ENCODE measurements around the gene UBE2D2. TPM values are rescaled to one million over a fixed set of nuclear protein-coding genes. Genes with fewer than 3 reads are reported as not detected.

Gene UBE2D2
- polyA plus RNA-seq, 3 donors: 137 to 186 (median 165) TPM

DNA sequence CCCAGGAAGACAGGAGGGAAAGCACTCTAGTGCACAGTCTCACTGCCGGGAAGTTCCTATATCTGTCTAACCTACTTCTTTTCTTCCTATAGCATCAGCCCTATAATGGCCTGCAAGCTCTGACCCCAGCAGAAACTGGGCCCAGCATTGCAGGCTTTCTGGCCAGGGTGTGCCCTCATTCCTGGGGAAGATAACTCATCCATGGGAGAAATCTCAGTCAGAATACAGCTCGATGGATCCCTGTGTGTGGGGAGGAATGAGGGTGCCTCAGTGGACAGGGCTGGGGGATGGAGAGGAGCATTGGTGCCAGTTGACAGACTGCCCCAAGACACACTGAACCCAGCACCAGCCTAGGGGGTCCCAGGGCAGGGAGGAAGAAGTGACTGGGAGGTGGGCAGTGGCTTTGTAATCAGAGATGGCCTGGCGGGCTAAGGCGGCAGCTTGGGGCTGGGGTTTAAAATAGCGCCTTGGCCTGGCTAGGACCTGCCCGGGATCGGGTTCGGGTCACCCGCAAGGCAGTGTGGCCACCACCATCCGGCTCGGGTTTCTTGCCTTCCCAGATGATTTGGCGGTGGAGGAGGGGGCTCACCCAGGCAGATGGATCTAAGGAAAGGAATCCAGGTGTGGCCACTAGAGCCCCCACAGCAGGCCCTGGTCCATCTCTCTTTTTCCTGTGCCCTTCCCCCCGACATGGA lies 79.4 kb downstream of the UBE2D2 start:
- no peak for DNase-seq (ENCODE audit: extremely low read depth in 1 of 11, low read depth in 9 of 11, low spot score in 4 of 11)

DNA sequence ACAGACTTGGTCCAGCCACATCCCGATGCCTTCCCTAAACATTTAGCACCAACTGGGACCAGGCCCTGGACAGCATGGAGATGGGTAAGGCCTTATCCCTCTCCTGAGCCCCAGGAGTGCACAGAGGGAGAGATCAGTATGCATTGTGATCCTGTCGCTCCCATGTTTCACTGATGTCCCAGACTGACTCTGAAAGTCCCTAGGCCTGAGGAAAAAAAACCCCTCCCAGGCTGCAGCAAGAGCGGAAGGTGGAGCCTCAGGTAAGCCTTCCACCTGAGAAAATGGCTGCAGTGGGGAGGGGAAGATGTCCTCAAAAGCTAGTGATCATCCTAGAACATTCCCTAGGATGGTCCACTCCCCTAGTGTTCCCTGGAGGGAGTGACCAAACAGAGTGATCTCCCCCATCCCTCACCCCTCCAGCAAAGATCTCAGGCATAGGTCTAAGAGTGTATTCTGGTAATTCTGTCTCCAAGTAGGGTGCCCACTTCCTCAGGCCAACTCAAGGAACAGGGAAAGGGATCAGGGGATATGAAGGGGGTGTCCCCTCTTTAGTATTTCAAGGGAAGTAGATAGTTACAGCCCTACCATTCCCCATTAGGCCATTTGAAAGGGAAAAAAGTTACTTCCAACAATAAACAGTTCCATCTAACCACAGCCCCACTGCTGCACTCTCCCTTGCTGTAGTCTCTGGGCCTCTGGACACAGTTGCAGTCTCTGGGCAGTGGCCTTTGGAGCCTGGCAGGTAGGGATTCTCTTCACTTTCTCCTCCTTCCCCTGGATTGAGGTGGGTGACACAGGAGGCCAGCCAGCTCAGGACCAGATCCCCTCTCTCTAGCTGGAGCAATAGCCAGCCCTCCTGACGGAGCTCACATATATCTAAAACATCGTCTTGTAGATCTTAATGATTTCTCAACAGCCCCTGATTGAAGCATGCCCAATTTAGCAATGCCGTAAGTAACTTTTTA lies 80.3 kb downstream of the UBE2D2 start:
- no peak for DNase-seq (ENCODE audit: extremely low read depth in 1 of 11, low read depth in 9 of 11, low spot score in 4 of 11)

DNA sequence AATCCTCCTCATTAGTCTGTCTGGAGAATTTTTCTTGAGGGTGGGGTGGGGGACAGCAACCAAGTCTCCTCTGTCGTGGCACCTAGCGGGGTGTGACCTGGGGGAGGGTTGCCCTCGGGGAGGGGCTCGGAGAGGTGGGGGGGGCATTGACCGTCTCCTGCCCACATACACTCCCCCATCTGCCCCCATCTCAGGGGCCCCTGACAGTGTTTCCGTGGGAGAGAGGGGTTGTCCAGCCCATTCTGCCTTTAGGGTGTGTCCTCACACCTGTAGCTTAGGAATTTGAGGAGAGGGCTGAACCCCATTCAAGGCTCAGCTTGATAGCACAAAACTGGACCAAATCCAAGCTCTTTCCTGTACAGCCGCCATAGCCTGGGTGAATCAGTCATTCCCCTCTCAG lies 81.1 kb downstream of the UBE2D2 start:
- no peak for DNase-seq (ENCODE audit: extremely low read depth in 1 of 11, low read depth in 9 of 11, low spot score in 4 of 11)

DNA sequence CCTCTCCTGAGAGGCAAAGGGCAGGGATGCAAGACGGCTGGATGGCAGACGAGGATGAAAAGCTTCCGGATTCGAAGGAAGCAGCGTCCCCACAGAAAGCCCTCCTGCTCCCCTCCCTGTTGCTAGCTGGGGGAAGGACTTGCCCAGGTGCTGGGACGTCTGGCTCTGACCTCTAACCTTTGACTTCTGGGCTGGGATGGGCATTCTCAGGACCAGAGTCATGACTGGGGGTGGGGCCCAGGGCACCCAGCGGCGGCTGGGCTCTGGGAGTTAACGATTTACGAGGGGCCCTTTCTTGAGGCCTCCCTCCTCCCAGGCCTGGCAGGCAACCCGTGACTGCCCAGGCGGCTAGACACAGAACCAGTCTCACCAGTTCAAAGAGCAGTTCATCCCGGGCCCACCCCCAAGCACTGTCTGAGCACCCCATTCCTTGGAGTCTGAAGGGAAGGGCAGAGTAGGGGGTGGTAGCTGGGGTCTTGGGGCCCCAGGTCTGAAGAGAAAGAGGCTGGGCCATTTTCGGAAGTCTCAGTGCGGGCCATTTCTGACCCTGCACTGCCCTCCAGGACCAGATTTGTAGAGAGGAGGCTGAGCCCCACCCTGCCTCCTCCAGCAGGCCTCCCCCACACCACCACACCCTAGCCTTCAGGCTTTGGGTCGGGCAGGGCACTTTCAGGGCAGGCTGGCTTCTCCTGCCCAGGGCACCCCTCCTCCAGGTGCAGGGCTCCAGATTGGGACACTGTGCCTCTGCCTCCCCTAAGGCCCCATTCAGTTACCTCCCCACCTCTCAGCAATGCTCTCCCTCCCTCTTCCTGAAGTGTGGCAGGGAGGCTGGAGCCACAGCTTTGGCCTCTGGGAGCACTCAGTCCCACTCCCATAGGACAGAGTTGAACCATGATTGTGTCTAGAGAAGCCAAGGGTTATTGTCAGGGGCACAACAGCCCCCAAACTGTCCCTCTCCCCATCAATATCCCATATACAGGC lies 82.0 kb downstream of the UBE2D2 start:
- DNase-seq (ENCODE audit: extremely low read depth in 1 of 11, low read depth in 9 of 11, low spot score in 4 of 11): no peak

DNA sequence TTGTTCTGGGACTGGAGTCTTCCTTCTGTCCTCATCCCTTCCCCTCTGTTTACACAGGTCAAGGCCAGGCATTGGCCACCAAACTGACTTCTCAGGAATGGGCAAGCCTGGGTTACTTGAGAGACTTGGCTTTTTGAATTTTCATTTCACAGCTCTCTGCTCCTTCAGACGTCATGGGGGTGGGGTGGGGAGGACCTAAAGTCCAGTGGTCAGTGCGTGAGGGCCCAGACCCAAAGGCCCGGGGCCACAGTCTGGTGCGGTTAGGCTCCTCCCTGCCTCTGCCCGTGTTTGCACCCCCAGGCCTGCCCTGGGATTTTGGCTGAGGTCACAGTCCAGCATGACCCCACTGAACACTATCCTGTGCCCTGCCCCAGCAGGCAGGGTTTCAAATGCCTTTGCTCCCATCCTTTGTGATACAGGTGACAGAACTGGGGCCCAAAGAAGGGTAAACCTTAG lies 82.9 kb downstream of the UBE2D2 start:
- DNase-seq (ENCODE audit: extremely low read depth in 1 of 11, low read depth in 9 of 11, low spot score in 4 of 11): no peak

DNA sequence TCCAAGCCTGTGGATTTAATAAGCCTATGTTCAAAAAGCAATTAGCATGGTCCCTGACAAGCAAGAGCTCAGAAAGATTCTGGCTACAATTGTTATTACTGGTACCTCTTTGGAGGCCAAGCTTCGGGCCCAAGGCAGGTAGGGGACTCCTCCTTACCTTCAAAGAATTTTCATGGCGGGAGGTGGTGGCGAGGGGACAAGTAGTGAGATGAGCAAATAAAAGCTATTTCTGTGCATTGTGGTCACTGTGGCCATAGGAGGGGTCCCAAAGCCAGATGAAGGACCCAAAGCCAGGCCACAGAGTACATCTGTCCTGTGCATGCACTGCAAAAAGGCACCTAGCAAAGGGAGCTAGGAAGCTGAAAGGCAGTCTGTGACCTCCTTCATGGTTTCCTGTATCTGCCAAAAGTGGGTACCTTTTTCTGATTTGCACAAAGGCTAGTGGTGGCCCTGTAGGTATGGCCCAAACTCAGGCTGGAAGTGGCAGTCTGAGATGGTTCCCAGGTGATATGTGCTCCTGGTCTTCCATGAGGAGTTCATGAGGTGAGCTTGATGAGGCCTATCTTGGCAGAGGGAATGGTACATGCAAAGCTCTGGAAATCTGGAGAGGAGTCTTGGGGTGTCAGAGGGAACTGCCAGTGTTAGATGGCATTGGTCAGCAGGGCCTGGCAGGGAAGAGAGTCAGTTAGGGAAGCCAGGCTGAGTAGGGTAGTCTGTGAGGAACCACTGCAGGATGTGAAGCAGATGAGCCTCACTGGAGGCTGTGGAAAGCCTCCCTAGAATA lies 83.7 kb downstream of the UBE2D2 start:
- no peak for DNase-seq (ENCODE audit: extremely low read depth in 1 of 11, low read depth in 9 of 11, low spot score in 4 of 11)

DNA sequence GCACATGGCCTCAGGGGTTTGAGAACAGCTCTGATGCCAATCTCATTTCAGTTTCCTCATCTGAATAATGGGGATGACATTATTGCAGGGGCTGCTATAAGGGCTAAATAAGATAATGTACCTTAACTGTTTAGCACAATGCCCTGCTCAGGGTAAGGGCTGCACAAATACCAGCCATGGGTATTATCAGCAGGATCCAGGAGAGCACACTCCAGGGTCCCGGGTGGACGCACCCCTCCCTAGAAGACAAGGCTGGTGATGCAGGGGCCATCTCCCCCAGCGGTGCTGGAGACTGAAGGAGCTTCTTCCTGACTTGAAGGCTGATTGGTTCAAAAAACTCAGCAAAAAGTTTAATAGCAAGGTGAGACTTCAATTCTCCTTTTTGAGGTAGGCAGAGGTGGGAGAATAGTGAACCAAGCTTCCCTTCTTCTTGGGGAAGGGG lies 84.3 kb downstream of the UBE2D2 start:
- DNase-seq (ENCODE audit: extremely low read depth in 1 of 11, low read depth in 9 of 11, low spot score in 4 of 11): no peak

DNA sequence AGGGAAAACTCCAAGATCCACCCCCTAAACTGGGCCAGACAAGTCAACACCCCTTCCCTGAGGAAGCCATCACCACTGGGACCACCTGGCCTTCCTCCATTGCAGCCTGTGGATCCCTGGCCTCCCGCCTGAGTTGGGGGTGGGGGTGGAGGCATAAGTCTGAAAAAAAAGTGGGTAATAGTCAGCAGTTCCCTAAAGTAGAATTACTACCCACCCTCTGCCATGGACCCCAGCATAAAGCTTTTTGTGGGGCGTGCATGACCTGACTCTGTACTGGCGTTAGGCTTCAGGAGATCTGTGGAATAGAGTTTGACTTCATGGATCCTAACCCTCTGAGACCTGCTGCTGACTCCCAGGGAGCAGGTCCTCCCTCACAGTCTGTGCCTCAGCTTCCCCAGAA lies 85.0 kb downstream of the UBE2D2 start:
- DNase-seq (ENCODE audit: extremely low read depth in 1 of 11, low read depth in 9 of 11, low spot score in 4 of 11): no peak

DNA sequence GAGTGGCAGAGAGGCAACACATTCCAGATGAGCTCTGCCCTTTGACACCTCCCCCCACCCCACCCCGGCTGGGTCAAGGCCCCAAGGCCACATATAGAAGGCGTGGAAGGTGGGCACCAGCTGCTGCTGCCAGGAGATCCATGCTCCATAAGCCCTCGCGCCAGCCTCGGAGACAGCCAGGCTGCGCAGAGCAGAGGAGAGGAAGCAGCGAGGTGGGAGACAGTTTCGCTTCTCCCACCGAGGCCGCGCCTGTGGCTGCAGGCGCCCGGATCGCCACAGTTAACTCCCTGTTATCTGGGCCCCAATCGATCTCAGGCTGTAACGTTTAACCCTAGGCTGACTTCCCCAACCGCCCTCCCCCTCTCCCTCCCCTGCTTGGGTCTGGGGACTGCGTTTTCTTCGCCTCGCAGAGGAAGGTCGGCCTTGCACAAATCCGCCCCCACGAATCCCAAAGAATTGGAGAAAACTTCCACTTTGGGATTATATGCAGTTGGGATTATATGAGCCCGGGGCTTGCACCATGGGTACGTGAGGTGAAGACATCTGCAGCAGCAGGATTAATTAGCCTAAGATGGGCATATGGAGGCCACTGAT lies 85.9 kb downstream of the UBE2D2 start:
- no peak for DNase-seq (ENCODE audit: extremely low read depth in 1 of 11, low read depth in 9 of 11, low spot score in 4 of 11)

DNA sequence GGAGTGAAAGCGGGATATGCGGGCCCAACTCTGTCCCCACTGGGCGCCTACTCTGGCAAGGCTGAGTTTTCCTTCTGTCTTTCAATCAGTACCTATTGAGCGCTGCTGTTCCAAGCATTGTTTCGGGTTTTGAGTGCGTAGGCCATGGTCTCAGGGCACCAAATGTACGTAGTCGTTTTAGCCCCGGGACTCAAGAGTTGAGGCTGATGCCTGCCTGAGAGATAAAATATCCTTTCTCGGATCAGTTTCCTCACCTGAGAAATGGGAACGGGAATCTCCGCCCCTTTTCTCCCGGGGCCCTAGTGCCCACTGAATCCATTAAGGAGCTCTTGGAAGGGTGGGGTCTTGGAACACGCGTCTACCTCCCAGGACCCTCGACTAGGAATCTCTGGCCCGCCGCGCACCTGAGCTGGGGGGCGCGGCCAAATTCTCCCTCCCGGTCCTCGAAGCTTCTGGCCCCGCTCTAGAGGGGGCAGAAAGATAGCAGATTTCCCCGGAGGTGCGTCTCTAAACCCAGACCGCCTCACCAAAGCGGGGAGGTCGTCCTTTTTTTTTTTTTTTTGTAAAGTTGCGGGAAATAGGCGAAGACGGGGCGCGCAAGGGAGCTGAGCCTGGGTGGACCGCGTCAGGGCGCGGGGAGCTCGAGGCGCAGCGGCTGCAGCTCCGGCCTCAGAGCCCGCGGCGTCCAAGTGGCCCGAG lies 86.5 kb downstream of the UBE2D2 start:
- no peak for DNase-seq (ENCODE audit: extremely low read depth in 1 of 11, low read depth in 9 of 11, low spot score in 4 of 11)

DNA sequence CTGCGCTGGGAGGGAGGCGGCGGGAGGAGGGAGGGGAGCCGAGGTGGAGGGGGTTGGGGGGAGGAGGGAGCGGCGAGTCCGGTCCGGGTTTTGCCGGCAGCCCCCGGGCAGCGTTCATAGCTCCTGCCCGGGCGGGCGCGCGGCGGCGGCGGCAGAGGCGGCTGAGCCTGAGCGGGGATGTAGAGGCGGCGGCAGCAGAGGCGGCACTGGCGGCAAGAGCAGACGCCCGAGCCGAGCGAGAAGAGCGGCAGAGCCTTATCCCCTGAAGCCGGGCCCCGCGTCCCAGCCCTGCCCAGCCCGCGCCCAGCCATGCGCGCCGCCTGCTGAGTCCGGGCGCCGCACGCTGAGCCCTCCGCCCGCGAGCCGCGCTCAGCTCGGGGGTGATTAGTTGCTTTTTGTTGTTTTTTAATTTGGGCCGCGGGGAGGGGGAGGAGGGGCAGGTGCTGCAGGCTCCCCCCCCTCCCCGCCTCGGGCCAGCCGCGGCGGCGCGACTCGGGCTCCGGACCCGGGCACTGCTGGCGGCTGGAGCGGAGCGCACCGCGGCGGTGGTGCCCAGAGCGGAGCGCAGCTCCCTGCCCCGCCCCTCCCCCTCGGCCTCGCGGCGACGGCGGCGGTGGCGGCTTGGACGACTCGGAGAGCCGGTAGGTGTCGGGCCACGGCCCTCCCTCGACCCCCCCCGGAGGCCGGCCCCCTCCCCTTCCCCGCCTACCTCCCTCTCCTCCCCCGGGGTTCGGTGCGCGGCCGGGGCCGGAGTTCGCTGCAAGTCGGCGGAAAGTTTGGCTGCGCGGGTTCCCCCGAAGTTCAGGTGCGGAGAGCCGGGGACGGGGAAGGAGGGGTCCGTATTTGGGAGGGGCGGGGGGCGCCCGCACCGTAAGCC lies 87.3 kb downstream of the UBE2D2 start, which contains the start of gene CXXC5:
TSS of gene CXXC5 (plus strand) at position 145 of the 877 bp plus-strand sequence. CDS start 32,175 bp downstream, outside the sequence.
- DNase-seq (ENCODE audit: extremely low read depth in 1 of 11, low read depth in 9 of 11, low spot score in 4 of 11): no peak

DNA sequence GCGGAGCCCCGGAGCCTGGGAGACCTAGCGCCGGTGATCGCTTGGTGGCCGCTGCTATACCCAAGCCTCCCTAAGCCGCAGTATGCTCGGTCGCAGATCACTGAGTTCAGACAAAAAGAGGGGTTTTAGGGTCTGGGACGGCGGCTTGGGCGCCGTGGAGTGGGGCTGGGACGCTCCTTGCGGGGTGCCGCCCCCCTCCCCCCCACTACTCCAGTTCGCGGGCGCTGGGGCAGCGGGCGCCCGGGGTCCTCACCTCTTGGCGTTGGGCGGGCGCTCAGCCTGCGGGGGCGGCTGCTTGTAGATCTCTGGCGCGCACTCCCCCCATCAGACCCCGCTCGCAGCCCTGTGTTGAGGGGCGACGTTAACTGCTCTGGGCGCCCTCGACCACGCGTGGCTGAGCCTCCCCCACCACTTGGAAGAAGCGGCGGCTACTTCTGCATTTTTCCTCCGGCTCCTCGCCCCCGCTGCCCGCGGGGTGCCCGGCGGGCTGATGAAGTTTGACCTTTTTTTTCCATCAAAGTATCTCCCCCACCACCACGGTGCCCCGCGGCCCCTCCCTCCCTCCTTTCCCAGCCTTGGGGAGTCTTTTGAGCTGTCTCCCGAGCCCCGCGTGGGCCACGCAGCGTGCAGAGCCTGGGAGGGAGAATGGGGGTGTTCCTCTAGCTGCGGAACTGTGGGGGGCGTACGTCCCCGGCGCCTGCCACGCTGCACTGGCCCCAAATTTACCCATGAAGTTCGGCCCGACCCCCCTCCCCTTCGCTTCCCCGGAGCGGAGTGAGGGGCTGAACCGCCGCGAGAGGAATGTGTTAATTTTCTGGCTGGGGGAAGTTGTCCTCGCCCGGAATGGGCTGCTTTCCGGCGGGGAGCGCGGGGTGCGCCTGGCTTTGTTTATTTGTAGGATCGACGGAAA lies 88.2 kb downstream of the UBE2D2 start:
- DNase-seq (ENCODE audit: extremely low read depth in 1 of 11, low read depth in 9 of 11, low spot score in 4 of 11): no peak

DNA sequence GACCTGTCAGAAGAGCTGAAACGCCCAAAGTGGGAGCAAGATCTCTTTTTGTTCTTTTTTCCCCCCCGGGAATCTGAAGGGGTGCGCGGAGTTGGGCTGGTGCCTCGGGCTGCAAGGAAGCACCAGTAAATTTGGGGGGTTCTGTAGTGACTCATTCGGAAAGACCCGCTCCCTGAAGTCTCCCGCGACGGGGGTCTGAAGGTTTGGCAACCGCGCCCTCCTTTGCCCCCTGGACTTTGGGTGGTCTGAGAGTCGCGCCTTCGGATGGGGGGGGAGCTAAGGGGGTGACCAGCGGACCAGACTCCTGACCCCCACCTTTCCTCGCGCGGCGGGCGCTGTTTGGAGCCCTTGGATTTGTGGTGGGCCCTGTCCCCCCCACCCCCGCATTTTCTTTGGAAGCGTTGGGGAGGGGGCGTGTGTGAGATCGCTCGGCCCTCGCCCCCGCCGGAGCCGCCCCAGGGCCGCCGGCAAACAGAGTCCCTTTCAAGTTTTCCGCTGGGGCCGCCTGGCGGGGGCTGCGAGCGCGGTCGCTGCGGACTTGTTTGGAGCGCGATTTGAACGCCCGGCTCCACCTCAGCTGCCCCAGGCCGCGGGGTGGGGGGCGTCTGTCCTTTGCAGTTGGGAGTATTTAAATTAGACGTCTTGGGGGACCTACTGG lies 89.0 kb downstream of the UBE2D2 start:
- no peak for DNase-seq (ENCODE audit: extremely low read depth in 1 of 11, low read depth in 9 of 11, low spot score in 4 of 11)

DNA sequence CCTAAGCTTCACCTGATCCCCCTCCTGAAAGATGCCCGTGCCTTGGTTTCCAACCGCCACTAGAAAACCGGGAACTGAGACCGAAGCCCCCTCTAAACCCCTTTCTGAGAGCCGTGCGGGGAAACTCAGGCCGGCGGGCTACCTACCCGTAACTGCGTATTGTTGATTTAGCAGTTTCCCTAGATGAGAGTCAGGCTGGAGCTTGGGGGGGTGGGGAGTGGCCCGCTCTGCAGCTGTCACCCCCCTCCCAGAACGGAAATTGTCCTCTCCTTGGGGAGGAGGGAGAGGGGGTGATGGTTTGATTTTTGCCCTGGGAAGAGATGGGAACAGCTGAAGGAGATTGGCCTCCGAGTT lies 89.5 kb downstream of the UBE2D2 start:
- no peak for DNase-seq (ENCODE audit: extremely low read depth in 1 of 11, low read depth in 9 of 11, low spot score in 4 of 11)

Measured in renal cortex interstitium (tissue), 11 donors.